Upper lobe of left lung (tissue), 4 donors: ENCODE measurements around the gene NHSL2.

Experiments
- EP300 ChIP-seq, 4 donors: sonication (generic); formaldehyde crosslinking; IDR thresholded peaks; one replicate each; pipeline ENCODE4 v1.5.1; 2017; ENCODE audit warnings: antibody characterized with exemption in 4 of 4, control low read depth in 2 of 4
- POLR2A ChIP-seq, 4 donors: fragments of 450-650 bp; IDR thresholded peaks; one replicate each; pipeline ENCODE4 v1.5.1; 2016 to 2017; ENCODE audit warnings: antibody characterized with exemption in 4 of 4, mild to moderate bottlenecking in 2 of 4
- POLR2AphosphoS5 ChIP-seq, 2 donors: sonication (generic); formaldehyde crosslinking; IDR thresholded peaks; one replicate each; pipeline ENCODE4 v1.5.1; 2017; ENCODE audit warnings: antibody characterized with exemption in 2 of 2
- TF ChIP-seq, protein P1 (sequence below), 6 experiments: fragments of 450-650 bp in 4 of 6; fragments of 200-600 bp in 2 of 6; sonication (generic) in 2 of 6; IDR thresholded peaks; one replicate each; pipeline ENCODE4 v1.5.1; 2016 to 2019; ENCODE audit warnings: antibody characterized with exemption in 6 of 6

DNA sequence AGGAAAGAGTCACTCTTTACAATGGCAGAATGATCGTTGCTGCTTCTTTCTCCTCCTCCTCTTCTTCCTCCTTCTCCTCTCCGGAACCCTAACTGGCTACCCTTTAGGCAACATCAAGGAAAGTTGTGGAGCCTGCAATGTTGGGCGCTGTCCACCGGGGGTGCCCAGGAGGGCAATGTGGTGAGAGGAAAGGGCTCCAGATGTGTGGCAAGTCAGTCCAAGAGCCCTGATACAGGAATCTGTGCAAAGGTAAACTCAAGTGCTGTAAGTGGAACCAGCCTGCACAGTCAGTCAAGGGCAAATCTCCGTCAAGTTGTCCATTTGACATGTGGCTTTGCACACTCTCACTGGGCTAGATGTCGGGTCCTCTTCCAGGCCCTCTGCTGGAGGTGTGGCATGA lies 218.2 kb downstream of the NHSL2 start:
- TF ChIP-seq, protein P1, sequence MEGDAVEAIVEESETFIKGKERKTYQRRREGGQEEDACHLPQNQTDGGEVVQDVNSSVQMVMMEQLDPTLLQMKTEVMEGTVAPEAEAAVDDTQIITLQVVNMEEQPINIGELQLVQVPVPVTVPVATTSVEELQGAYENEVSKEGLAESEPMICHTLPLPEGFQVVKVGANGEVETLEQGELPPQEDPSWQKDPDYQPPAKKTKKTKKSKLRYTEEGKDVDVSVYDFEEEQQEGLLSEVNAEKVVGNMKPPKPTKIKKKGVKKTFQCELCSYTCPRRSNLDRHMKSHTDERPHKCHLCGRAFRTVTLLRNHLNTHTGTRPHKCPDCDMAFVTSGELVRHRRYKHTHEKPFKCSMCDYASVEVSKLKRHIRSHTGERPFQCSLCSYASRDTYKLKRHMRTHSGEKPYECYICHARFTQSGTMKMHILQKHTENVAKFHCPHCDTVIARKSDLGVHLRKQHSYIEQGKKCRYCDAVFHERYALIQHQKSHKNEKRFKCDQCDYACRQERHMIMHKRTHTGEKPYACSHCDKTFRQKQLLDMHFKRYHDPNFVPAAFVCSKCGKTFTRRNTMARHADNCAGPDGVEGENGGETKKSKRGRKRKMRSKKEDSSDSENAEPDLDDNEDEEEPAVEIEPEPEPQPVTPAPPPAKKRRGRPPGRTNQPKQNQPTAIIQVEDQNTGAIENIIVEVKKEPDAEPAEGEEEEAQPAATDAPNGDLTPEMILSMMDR (IDR thresholded peaks at IDR 0.05), result peak in 5 of 6 experiments; percentile 15 to 36 (median 22)
- no peak for TF ChIP-seq POLR2A (IDR thresholded peaks at IDR 0.05)
- no peak for TF ChIP-seq EP300 (IDR thresholded peaks at IDR 0.05)
- no peak for TF ChIP-seq POLR2AphosphoS5 (IDR thresholded peaks at IDR 0.05)
